ENCODE measurements around the gene C2orf92.
A peak's percentile ranks its signal among the peaks of the same experiment; 100 is the strongest.
"Not testable (repeated sequence)": the region's sequence is repeated elsewhere in the genome, so short reads cannot be mapped to it uniquely, and the experiment has no call there.

Gene C2orf92

DNA sequence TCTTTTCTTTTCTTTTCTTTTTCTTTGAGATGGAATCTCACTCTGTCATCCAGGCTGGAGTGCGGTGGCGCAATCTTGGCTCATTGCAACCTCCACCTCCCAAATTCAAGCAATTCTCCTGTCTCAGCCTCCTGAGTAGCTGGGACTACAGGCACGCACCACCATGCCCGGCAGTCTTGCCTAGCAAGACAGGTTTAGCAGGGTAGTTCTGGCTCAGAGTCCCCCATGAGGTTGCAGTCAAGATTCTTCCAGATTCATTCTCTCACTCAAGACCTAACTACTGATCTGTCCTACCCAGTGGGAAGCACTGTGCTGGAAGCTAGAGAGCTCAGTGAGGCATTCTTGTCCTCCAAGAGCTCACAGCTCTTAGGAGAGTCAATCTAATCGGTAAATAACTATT, 26.2 kb downstream of the C2orf92 start:
- DNase-seq: no peak

DNA sequence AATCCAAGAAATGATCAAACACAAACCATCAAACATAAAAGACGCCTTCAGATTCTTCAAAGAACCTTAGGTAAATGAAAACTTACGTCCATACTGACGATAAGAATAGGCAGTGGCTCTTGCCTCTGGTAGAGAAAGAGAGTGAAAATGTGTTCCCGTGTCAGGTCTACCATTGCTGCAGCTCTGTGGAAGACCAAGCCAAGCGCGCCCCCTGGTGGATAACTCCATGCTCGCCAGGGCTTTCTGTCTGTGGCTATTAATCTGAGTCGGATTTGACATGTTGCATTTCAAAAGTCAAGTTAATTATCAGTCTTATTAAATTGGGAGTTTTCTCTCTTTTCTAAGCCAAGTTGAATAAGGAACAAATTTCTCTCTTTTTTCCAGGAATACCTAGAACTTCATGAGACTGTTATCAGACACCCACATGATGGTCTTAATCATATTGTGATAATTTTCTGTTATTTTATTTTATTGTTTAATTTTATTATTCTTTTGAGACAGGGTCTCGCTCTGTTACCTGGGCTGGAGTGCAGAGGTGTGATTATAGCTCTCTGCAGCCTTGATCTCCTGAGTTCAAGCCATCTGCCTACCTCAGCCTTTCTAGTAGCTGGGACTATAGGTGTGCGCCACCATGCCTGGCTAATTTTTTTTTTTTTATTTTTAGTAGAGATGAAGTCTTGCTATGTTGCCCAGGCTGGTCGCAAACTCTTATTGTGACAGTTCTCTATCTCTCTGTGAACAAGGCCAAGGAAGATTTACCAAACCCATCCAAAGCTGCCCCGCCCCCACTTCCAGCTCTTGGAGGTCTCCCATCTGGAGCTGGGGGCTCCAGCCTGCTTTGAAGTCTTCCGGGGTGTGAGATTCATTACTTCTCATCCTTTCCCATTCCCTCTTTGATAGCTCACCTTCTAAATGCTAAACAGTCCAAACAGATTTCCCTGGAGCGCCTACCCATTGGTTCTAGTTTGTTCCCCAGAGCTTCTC, 28.0 kb downstream of the C2orf92 start:
- DNase-seq: peak; percentile 68

DNA sequence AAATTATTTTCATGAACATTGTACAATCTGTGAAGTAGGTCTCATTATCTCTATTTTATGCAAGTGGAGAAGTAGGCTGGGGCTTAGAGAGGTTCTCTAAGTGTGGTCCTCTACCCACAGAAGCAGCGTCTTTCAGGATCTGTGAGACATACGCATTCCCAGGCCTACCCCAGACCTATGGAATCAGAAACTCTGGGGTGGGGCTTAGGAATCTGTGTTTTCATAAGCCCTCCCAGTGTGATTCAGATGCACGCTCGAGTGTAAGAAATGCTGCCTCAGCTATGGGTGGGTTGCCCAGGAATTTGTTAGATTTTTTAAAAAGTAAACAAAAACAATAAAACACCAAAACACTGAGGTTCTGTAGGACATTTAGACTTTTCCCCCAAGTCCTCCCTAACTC, 29.0 kb downstream of the C2orf92 start:
- no peak for DNase-seq

DNA sequence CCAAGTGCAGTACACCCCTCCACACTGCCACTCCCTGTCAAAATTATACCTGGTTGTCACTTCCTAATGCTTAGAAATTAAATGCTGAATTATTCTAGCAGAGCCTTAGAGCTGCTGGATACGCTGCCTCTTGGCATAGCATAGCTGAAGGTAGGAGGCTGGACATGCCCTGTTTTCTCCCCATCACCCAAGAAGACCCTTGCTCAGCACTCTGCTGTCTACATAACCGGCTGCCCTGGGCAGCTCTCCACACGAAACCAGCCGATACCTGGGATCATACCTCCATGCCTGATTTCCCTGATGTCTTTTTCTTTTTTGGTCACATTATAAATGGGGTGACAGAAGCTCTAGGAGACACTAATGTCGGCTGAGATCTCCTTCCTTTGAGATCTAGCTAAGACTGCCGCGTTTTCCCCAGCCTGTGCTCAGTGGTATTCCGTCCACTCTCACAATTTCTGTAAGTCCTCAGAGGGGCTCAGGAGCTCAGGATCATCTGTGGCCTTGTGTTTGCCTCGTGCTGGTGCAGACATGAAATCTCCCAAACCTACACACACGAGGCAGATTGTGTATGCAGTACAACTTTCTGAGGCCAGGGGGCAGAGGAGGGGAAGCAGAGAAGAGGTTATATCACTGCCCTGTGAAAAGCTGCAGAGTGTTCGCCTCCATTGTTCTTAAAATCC, 30.4 kb downstream of the C2orf92 start:
- peak; percentile 74 for DNase-seq

DNA sequence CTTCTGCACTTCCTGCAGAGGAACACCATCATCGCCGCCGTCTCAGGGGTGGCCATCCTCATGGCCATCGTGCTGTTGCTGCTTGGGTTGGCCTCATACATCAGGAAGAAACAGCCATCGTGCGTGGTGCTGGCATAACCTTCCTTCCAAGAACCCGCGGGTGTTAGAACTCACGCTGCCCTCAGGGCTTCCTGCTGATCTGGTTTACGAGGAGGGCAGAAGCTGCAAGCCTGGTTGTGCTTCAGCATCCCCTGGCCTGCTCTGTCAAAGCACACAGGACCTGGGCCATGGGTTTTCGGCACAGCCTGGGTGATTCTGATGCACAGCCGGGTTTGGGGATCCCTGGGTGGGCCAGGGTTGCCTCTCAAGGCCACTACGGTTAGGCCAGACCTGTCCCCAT, 31.7 kb downstream of the C2orf92 start:
- DNase-seq: no peak

DNA sequence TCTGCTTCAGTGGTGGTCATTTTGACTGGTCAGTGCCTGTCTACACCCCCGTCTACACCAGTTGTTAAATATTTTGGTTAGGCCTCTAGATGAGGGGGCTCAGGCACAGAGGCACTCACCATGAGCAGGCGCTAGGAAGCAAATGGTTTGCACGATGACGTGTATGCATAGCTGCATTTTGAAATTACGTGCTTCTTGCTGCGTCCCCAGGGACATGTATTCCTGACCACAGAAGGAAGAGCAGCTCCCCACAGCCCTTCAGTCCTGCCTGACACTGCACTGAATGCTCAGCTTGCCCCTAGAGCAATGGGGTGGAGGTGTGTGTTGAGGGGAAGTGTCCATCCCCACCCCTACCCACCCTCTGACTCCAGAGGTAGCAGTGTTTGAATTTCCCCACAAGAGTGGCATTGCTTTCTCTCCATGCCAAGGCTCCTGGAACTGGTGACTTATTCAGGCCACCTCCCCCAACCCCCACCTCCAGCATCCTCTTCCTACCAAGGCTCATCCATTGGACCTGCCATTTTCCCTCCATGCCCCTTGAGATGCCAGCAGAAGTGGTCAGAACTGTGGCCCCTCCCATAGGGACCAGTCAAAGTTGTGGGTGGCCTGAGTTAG, 32.4 kb downstream of the C2orf92 start:
- no peak for DNase-seq

DNA sequence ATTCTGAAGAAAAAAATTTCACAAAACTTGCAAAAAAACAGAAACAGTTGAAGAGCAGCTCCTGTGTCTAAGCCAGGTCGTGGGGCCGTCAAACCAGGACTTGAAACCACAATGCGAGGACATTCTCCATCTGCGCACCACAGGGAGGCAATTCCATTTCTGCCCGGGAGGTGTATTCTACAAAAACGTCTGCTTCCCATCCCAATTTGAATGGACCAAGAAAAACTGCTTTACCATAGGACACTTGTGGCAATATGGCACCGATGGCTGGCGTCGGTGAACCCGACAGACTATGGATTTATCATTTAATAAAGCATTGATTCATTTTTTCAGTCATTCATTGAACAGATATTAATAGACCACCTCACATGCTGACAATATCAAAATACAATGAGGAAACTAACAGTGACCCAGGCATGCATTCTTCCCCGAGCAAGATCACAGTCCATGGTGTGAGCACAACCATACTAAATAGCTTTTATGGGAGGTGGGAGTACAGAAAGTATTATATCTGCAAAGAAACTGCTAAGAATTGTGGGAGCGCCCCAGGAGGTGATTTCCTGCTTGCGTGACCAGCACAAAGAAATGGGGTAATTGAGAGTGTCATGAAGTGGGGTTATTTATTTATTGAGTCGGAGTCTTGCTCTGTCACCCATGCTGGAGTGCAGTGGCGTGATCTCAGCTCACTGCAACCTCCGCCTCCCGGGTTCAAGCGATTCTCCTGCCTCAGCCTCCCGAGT, 33.4 kb downstream of the C2orf92 start:
- no peak for DNase-seq

DNA sequence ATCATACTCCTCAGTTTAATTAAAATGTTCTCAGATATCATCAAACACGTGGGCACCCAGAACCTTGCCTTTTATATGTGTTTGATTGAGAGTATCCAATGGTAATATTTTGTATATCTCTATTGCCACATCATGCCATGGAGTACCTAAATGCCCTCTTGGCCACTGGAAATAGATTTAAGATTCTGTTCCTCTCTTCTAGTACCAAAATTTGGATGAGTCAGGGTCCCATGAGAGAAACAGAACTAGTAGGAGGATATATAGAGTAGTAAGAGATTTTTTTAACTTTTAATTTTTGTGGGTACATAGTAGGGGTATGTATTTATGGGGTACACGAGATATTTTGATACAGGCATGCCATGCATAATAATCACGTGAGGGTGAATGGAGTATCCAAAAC, 34.2 kb downstream of the C2orf92 start:
- no peak for DNase-seq

DNA sequence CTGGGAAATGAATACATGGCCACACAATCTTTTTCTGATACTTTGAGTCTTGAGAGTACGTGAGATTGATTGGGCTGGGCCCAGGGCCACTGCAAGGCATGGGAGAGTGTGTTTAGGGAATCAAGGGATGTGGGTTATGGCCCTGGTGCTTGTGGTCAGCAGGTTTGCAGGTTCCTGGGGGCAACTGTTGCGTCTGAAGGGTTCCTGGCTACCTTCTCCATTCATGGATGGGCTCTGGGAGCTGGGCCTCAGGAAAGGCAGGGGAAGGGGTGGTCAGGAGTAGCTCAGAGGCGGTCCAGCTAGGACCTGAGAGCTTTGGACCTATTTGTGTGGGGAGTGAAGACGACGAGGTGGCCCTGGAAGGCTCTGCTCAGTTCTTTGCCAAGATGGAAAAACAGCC, 35.5 kb downstream of the C2orf92 start:
- DNase-seq: no peak

DNA sequence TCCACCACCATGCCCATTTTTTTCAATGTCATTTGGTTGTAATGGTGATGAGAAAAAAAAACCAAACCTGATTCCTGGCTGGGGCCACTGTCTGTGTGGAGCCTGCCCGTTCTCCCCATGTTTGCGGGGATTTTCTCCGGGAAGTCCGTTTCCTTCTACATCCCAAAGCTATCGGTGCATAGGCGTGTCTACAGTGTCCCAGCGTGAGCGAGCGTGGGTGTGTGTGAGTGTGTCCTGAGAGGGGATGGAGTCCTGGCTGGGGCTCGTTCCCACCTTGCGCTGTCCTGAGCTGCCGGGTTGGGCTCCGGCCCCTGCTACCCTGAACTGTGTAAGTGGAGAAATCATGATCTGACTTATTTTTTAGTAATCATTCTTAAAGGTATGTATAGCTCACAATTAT, 36.6 kb downstream of the C2orf92 start:
- DNase-seq: no peak

DNA sequence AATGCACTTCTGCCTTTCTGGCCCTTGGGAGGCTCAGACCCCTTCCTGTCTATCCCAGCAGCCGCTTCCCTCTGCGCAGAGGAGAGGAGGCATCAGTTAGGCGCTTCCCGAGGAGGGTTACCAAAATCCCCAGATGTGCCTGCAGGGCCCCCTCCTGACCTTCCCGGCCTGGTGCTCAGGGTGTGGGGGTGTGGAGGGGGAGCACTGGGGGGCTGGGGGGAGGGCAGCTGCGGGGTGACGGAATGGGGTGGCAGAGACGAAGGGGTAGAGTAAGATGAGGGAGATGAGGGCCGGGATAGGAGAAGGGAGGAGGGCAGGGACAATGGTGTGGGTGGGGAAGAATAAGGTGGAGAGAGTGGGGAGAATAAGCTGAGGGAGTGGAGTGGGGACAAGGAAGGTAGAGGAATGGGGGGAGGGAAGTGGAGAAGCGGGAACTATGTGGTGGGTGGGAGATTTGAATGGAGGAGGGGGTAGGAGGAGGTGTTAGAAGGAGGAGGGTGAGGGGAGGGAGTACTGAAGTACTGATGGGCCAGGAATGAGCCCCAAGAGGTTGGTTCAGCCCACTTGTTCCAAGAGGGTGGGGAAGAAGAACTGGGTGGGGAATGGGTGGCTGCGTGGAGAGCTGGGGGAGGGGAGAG, 37.3 kb downstream of the C2orf92 start:
- no peak for DNase-seq

DNA sequence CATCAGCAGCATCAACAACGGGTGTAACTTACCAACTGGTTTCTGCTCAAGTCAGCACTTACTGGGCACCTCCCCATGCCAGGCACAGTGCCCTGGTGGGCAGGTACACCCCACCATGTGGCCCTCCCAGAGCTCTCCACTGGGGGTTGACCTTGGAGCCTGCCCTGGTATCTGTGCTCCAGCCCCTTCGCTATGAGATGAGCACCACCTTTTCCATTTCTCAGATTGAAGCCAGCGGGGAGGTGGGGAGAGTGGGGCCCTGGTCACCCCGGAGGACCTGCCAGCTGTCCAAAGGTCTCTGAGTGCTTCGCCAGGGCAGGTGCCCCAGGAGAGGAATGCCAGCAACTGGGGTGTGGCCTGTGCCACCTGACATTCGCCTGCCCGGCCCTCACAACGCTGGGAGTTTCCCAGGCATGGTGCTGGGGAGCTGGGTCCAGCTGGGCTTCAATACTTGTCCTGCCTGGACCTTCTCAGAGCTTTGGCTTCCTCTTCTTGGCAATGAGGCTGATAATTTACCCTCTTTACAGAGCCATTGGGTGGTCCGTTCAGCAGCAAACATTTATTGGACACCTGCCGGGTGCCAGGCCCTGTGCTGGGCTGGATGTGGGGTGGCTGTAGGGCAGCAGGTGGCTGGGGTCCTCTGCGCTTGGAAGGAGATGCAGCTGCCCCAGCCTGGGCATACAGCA, 38.0 kb downstream of the C2orf92 start:
- no peak for DNase-seq

DNA sequence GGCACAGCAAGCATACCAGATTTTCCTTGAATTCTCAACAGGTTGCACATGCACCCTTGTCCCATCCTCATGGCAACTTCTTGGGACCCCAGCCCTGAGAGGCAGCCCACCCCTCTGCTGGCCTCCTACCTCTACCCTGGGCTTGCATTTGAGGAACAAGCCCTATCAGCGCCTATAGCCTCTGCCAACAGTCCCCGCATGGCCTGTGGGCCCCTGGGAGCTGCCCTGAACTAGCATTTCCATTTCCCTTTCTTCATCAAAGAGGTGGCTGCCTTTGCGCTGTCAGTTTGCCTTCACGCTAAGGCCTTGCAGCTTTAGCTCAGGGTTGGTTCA, 38.5 kb downstream of the C2orf92 start:
- DNase-seq: no peak

DNA sequence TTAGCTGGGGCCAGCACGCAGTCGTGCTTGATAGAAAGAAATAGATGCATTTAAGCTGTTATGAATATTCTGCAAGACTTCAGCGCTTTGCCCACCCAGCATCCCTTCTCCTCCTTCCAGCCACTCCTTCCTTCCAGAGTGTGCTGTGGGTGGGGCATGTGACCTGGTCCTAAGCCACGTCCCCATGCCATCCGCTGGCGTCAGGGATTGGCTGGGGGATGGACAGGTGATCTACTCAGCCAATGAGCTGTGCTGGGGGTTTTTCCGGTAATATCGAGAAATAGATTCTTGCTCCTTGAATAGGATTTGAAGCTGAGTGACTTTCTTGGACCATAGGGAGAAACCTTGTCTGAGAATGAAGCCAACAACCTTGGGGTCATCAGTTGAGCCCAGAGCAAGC, 39.1 kb downstream of the C2orf92 start:
- no peak for DNase-seq

DNA sequence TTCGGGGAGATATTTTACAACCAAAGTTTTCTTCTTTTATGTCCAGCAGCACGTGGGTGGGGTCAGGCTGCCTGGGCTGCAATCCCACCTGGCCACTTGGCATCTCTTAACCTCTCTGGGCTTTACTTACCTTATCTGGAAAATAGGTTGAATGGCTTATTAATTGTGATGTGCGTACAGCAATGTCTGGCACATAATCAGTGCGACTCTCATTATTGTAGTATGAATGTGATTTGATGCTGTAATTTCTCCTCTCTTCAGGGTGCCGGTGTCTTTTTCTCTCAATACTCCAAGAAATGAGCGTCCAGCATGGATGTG, 41.8 kb downstream of the C2orf92 start:
- no peak for DNase-seq

DNA sequence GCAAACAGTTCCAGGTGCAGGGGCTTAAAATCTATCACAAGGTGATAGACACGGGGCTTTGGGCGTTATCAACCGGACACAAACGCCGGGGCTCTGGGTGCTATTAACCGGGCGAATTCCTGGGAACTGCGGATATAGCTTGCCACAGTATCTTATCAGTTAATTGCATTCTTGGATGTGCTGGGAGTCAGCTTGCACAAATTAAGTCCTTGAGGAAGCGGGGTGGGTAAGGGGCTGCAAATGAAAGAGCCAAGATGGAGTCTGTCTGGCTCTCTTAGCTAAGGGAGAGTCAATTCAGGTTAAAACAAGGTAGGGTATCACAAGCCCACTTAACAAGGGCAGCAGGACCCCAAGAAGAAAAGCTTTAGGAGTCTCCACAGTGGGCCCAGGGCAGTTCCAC, 42.7 kb downstream of the C2orf92 start:
- DNase-seq: not testable (repeated sequence)

DNA sequence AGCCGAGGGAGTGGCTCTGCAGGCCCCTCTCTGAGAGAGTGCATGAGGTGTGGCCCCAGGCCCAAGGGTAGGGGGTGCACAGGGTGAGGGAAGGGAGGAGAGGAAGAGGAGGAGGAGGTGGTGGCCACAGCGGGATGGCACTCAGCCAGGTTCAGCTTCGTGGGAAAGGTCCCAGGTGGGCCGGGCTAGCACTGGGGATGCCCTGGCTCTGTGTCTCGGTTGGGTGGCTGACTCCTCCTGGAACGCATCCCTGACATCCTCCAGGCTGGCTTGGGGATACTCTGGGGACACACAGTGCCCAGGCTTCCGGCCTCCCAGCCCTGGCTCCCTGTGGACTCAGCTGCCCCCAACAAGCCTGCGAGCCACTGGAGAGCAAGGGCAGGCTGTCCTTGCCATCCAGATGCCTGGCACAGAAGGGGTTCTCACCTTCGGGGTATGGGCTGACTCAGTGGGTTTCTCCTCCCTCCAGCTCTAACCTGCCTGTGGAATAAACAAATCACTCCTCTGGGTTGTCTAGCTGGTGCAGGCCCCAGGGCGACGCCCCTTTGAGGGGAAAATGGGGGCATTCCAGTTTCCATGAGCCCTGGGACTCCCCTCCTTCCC, 43.3 kb downstream of the C2orf92 start:
- no peak for DNase-seq

DNA sequence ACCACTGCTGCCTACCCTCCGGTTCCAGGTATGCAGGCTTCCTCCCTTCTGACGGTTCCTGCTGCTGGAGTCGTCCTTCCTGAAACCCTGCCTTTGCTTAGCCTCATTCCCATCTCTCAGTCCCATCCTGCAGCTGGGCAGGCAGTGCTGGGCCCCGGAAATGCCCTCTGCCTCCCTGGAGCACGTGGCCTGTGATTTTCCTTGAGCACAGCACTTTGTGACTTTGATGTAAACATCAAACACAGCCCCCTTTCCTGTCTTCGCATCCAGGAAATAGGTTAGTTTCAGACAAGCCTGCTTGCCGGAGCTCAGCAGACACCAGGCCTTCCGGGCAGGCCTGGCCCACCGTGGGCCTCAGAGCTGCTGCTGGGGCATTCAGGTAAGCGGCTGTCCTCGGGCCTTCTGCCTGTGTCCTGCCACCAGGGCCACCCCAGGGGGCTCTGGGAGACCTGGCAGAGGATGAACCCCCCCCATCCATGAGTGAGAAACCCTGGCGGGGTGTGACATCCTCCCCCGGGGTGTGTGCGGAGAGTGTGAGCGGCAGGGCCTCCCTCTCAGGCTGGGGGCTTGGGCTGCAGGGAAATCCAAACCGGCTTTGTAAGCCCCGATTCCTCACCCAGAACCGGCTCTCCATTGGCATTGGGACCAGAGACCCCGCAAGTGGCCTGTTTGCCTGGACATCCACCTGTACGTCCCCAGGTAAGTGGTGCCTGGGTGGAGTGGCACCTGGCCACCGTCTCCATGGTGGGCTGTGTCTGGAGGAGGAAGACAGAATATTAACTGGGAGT, 44.0 kb downstream of the C2orf92 start, which contains the start of gene ZAP70:
ZAP70 (plus strand) TSS at position 281 of the 788 bp plus-strand sequence. CDS start 10,461 bp downstream, outside the sequence.
- DNase-seq: no peak

DNA sequence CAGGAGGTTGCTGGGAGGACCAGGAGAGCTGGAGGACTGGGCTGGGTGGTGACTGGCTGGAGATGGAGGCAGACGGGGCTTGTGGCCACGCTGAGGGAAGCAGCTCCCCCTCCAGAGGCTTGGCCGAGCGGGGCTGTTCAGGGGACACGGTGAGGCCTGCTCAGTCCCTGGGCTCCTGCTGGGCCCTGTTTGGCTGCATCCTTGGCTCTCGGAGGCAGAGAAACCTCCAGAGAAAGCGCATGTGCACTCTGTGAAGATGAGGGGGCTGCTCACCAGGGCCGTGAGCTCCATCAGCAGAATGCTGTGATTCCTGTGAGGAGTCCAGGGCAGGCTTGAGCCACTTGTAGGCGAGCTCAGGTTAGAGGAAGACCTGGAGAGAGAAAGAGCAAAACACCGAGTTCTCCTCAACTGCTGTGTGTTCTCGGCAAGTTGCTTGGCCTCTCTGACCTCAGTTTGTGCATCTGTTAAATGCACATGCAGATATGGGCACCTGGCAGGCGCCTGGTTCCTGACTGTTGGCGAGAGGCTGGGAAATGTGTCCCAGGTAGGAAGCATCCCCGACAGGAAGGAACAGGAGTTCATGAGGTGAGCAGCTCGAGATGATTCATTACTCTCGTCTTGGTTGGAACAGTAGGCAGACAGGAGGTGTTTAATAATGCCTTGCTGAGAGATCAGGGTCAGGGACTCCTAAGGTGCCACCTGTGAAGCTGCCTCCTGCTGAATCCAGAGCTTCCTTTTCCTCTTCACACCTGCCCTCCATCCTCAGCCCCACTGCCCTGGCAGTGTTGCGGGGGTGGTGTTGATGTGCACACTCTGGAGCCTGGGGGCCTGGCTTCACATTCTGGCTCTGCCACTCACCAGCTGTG, 44.8 kb downstream of the C2orf92 start:
- no peak for DNase-seq

All from NCI-H1436 (cell line).